Activated T-helper 9 cell treated with anti-CD3 and anti-CD28 coated beads, Interleukin-2, amount 50 U/mL, for 16 hours (primary cell): ENCODE data around the gene NTN1.
"Not testable (repeated sequence)": the region's sequence is repeated elsewhere in the genome, so short reads cannot be mapped to it uniquely, and the experiment has no call there.

Source experiments
- DNase-seq: peaks from one replicate; pipeline ENCODE4 v3.0.0-alpha.2; 2020; ENCODE audit warnings: low read depth

The NTN1 gene

GRCh38 chr17:9021158-9021991 lies at the start of gene NTN1:
TSS of gene NTN1 (plus strand) at chr17:9021510. CDS start at chr17:9022374, 864 bp downstream.
- peak; percentile 41 for DNase-seq

GRCh38 chr17:8975091-8975725 lies 46.1 kb upstream of the NTN1 start:
- DNase-seq = no peak

GRCh38 chr17:8976638-8977037 lies 44.7 kb upstream of the NTN1 start:
- no peak for DNase-seq

- DNase-seq = no peak
These were observed 41.6 kb upstream of the NTN1 start for GRCh38 chr17:8979715-8980114.

- no peak for DNase-seq
These were observed 39.9 kb upstream of the NTN1 start for GRCh38 chr17:8981443-8981842.

- DNase-seq = not testable (repeated sequence)
These were observed 37.1 kb upstream of the NTN1 start for GRCh38 chr17:8984225-8984624.

GRCh38 chr17:8985054-8985701 lies 36.1 kb upstream of the NTN1 start:
- no peak for DNase-seq

GRCh38 chr17:8986295-8986694 lies 35.0 kb upstream of the NTN1 start:
- no peak for DNase-seq

- DNase-seq = not testable (repeated sequence)
These were observed 32.9 kb upstream of the NTN1 start for GRCh38 chr17:8988263-8988935.

GRCh38 chr17:8991514-8992285 lies 29.6 kb upstream of the NTN1 start:
- DNase-seq = peak; percentile 43

GRCh38 chr17:8994319-8994718 lies 27.0 kb upstream of the NTN1 start:
- peak; percentile 62 for DNase-seq

- no peak for DNase-seq
These were observed 25.6 kb upstream of the NTN1 start for GRCh38 chr17:8995711-8996110.

GRCh38 chr17:8997994-8998628 lies 23.2 kb upstream of the NTN1 start:
- DNase-seq = peak; percentile 70

GRCh38 chr17:9001559-9001958 lies 19.8 kb upstream of the NTN1 start:
- DNase-seq = no peak

- no peak for DNase-seq
These were observed 19.1 kb upstream of the NTN1 start for GRCh38 chr17:9002227-9002605.

- DNase-seq = no peak
These were observed 18.5 kb upstream of the NTN1 start for GRCh38 chr17:9002606-9003354.

GRCh38 chr17:9003355-9004131 lies 17.8 kb upstream of the NTN1 start:
- DNase-seq = no peak

GRCh38 chr17:9004132-9004960 lies 17.0 kb upstream of the NTN1 start:
- no peak for DNase-seq

GRCh38 chr17:9004961-9005285 lies 16.4 kb upstream of the NTN1 start:
- no peak for DNase-seq
